ENCODE data around the gene HACD2. TPM values are rescaled to one million over a fixed set of nuclear protein-coding genes. Genes with fewer than 3 reads are reported as not detected.

Gene HACD2
- 10 to 100 TPM; 15.1 to 51.3 (median 22.7) TPM for polyA plus RNA-seq
- long read RNA-seq, donor 1 = 0 reads
- long read RNA-seq, donor 2, full-length matches to known transcripts = 4 of 4 reads
- long read RNA-seq, donor 2, partial matches to known transcripts = 0 of 4 reads
- long read RNA-seq, donor 2, other reads (novel, unspliced or antisense) = 0 of 4 reads
- long read RNA-seq, donor 3, full-length matches to known transcripts = 7 of 19 reads
- long read RNA-seq, donor 3, partial matches to known transcripts = 12 of 19 reads
- long read RNA-seq, donor 3, other reads (novel, unspliced or antisense) = 0 of 19 reads
- long read RNA-seq, donor 4 = 0 reads
- long read RNA-seq, donor 5, full-length matches to known transcripts = 2 of 2 reads
- long read RNA-seq, donor 5, partial matches to known transcripts = 0 of 2 reads
- long read RNA-seq, donor 5, other reads (novel, unspliced or antisense) = 0 of 2 reads
- long read RNA-seq, donor 6, full-length matches to known transcripts = 6 of 6 reads
- long read RNA-seq, donor 6, partial matches to known transcripts = 0 of 6 reads
- long read RNA-seq, donor 6, other reads (novel, unspliced or antisense) = 0 of 6 reads
- long read RNA-seq, donor 7 = 0 reads
- long read RNA-seq, donor 8, full-length matches to known transcripts = 1 of 1 reads
- long read RNA-seq, donor 8, partial matches to known transcripts = 0 of 1 reads
- long read RNA-seq, donor 8, other reads (novel, unspliced or antisense) = 0 of 1 reads
- long read RNA-seq, donor 9, full-length matches to known transcripts = 1 of 1 reads
- long read RNA-seq, donor 9, partial matches to known transcripts = 0 of 1 reads
- long read RNA-seq, donor 9, other reads (novel, unspliced or antisense) = 0 of 1 reads
- long read RNA-seq, donor 10, full-length matches to known transcripts = 10 of 10 reads
- long read RNA-seq, donor 10, partial matches to known transcripts = 0 of 10 reads
- long read RNA-seq, donor 10, other reads (novel, unspliced or antisense) = 0 of 10 reads

- peak within 1 kb of the TSS; percentile 84 to 99 (median 94) for H3K27ac ChIP-seq (ENCODE audit: low read depth in 1 of 3, low read length in 2 of 3)
- H3K27me3 ChIP-seq (ENCODE audit: control insufficient read depth in 3 of 3, insufficient read depth in 3 of 3, low read length in 3 of 3) = no peaks in the 10 kb centered on the region
- WGBS, 3 donors = 0% methylated on average over 43 to 54 of the region's 54 CpGs
- H3K36me3 ChIP-seq (ENCODE audit: control insufficient read depth in 3 of 3, insufficient read depth in 2 of 3, low read depth in 1 of 3, low read length in 3 of 3) = peaks cover 2 to 10% (median 4%) of the 10 kb centered on the region in 3 donors
- FAIRE-seq = no peak
- DNase-seq = peak; percentile 98
- peak within 1 kb of the TSS; percentile 79 to 99 (median 85) for H3K4me3 ChIP-seq (ENCODE audit: low read depth in 1 of 3, low read length in 3 of 3)
- peaks cover 0 to 10% of the 10 kb centered on the region in 2 donors for H3K9me3 ChIP-seq (ENCODE audit: control insufficient read depth in 2 of 2, insufficient read depth in 1 of 2, low read depth in 1 of 2, low read length in 1 of 2)
- H3K4me1 ChIP-seq (ENCODE audit: control insufficient read depth in 3 of 3, insufficient read depth in 2 of 3, low read depth in 1 of 3, low read length in 2 of 3) = peaks cover 2 to 3% (median 2%) of the 10 kb centered on the region in 3 donors
These were observed at the start of gene HACD2 for GRCh38 chr3:123584988-123585937. Gene HACD2 (minus strand): TSS chr3:123585053. CDS start chr3:123585027, 26 bp downstream.

GRCh38 chr3:123634149-123635051 lies 49.5 kb upstream of the HACD2 start:
- DNase-seq (no peak), FAIRE-seq (no peak)
- no peak overlapping the region for H3K4me3 ChIP-seq (ENCODE audit: low read depth in 1 of 3, low read length in 3 of 3)
- H3K27ac ChIP-seq (ENCODE audit: low read depth in 1 of 3, low read length in 2 of 3) = peak overlapping the region in 2 of 3 donors; percentile 3 to 19
- H3K36me3 ChIP-seq (ENCODE audit: control insufficient read depth in 3 of 3, insufficient read depth in 2 of 3, low read depth in 1 of 3, low read length in 3 of 3) = peaks cover 0 to 62% (median 0%) of the 10 kb centered on the region in 3 donors
- WGBS, 3 donors = 72 to 76% (median 74%) methylated on average over 15 of the region's 15 CpGs
- H3K9me3 ChIP-seq (ENCODE audit: control insufficient read depth in 2 of 2, insufficient read depth in 1 of 2, low read depth in 1 of 2, low read length in 1 of 2) = no peaks in the 10 kb centered on the region
- no peaks in the 10 kb centered on the region for H3K27me3 ChIP-seq (ENCODE audit: control insufficient read depth in 3 of 3, insufficient read depth in 3 of 3, low read length in 3 of 3)
- peaks cover 0 to 14% (median 2%) of the 10 kb centered on the region in 3 donors for H3K4me1 ChIP-seq (ENCODE audit: control insufficient read depth in 3 of 3, insufficient read depth in 2 of 3, low read depth in 1 of 3, low read length in 2 of 3)

GRCh38 chr3:123633530-123633929 lies 48.7 kb upstream of the HACD2 start:
- Histone ChIP-seq H3K27ac (ENCODE audit: low read depth in 1 of 3, low read length in 2 of 3) (no peak overlapping the region), H3K4me3 (ENCODE audit: low read depth in 1 of 3, low read length in 3 of 3) (no peak overlapping the region), H3K27me3 (ENCODE audit: control insufficient read depth in 3 of 3, insufficient read depth in 3 of 3, low read length in 3 of 3) (no peaks in the 10 kb centered on the region), H3K9me3 (ENCODE audit: control insufficient read depth in 2 of 2, insufficient read depth in 1 of 2, low read depth in 1 of 2, low read length in 1 of 2) (no peaks in the 10 kb centered on the region), H3K36me3 (ENCODE audit: control insufficient read depth in 3 of 3, insufficient read depth in 2 of 3, low read depth in 1 of 3, low read length in 3 of 3) (peaks cover 0 to 61% (median 0%) of the 10 kb centered on the region in 3 donors), H3K4me1 (ENCODE audit: control insufficient read depth in 3 of 3, insufficient read depth in 2 of 3, low read depth in 1 of 3, low read length in 2 of 3) (peaks cover 0 to 14% (median 2%) of the 10 kb centered on the region in 3 donors)
- DNase-seq = no peak
- FAIRE-seq = no peak
- WGBS, 3 donors = 88 to 93% (median 90%) methylated on average over 2 of the region's 2 CpGs

- DNase-seq (no peak), FAIRE-seq (no peak)
- no peak overlapping the region for H3K4me3 ChIP-seq (ENCODE audit: low read depth in 1 of 3, low read length in 3 of 3)
- peak overlapping the region in 1 of 3 donors; percentile 30 for H3K27ac ChIP-seq (ENCODE audit: low read depth in 1 of 3, low read length in 2 of 3)
- H3K27me3 ChIP-seq (ENCODE audit: control insufficient read depth in 3 of 3, insufficient read depth in 3 of 3, low read length in 3 of 3) = no peaks in the 10 kb centered on the region
- H3K9me3 ChIP-seq (ENCODE audit: control insufficient read depth in 2 of 2, insufficient read depth in 1 of 2, low read depth in 1 of 2, low read length in 1 of 2) = no peaks in the 10 kb centered on the region
- H3K4me1 ChIP-seq (ENCODE audit: control insufficient read depth in 3 of 3, insufficient read depth in 2 of 3, low read depth in 1 of 3, low read length in 2 of 3) = peaks cover 0 to 14% (median 2%) of the 10 kb centered on the region in 3 donors
- peaks cover 0 to 55% (median 0%) of the 10 kb centered on the region in 3 donors for H3K36me3 ChIP-seq (ENCODE audit: control insufficient read depth in 3 of 3, insufficient read depth in 2 of 3, low read depth in 1 of 3, low read length in 3 of 3)
- 46 to 77% (median 58%) methylated on average over 6 of the region's 6 CpGs for WGBS, 3 donors
These were observed 47.4 kb upstream of the HACD2 start for GRCh38 chr3:123632161-123632655.

- Histone ChIP-seq H3K4me1 (ENCODE audit: control insufficient read depth in 3 of 3, insufficient read depth in 2 of 3, low read depth in 1 of 3, low read length in 2 of 3) (peaks cover 0 to 6% (median 2%) of the 10 kb centered on the region in 3 donors), H3K36me3 (ENCODE audit: control insufficient read depth in 3 of 3, insufficient read depth in 2 of 3, low read depth in 1 of 3, low read length in 3 of 3) (peaks cover 0 to 48% (median 0%) of the 10 kb centered on the region in 3 donors)
- 89 to 94% (median 90%) methylated on average over 4 of the region's 4 CpGs for WGBS, 3 donors
These were observed 44.8 kb upstream of the HACD2 start for GRCh38 chr3:123629747-123630047.

GRCh38 chr3:123628996-123629746 lies 44.3 kb upstream of the HACD2 start:
- Histone ChIP-seq H3K4me1 (ENCODE audit: control insufficient read depth in 3 of 3, insufficient read depth in 2 of 3, low read depth in 1 of 3, low read length in 2 of 3) (peaks cover 0 to 2% (median 2%) of the 10 kb centered on the region in 3 donors), H3K9me3 (ENCODE audit: control insufficient read depth in 2 of 2, insufficient read depth in 1 of 2, low read depth in 1 of 2, low read length in 1 of 2) (no peaks in the 10 kb centered on the region), H3K36me3 (ENCODE audit: control insufficient read depth in 3 of 3, insufficient read depth in 2 of 3, low read depth in 1 of 3, low read length in 3 of 3) (peaks cover 0 to 46% (median 0%) of the 10 kb centered on the region in 3 donors), H3K27ac (ENCODE audit: low read depth in 1 of 3, low read length in 2 of 3) (no peak overlapping the region), H3K27me3 (ENCODE audit: control insufficient read depth in 3 of 3, insufficient read depth in 3 of 3, low read length in 3 of 3) (no peaks in the 10 kb centered on the region), H3K4me3 (ENCODE audit: low read depth in 1 of 3, low read length in 3 of 3) (no peak overlapping the region)
- DNase-seq (no peak), FAIRE-seq (no peak)
- WGBS, 3 donors = 94 to 97% (median 96%) methylated on average over 22 of the region's 22 CpGs

More at GRCh38 chr3:123629747-123630047, 44.8 kb upstream of the HACD2 start:
- no peak for DNase-seq
- Histone ChIP-seq H3K4me3 (ENCODE audit: low read depth in 1 of 3, low read length in 3 of 3) (no peak overlapping the region), H3K9me3 (ENCODE audit: control insufficient read depth in 2 of 2, insufficient read depth in 1 of 2, low read depth in 1 of 2, low read length in 1 of 2) (no peaks in the 10 kb centered on the region), H3K27ac (ENCODE audit: low read depth in 1 of 3, low read length in 2 of 3) (no peak overlapping the region), H3K27me3 (ENCODE audit: control insufficient read depth in 3 of 3, insufficient read depth in 3 of 3, low read length in 3 of 3) (no peaks in the 10 kb centered on the region)
- FAIRE-seq = no peak

All from small intestine (tissue), 16 donors.